GM19324 (cell line): ENCODE data around the gene FAM20B.
"Not testable (repeated sequence)": the region's sequence is repeated elsewhere in the genome, so short reads cannot be mapped to it uniquely, and the experiment has no call there.

Experiments used
- ATAC-seq: cut with Tn5 transposase; IDR thresholded peaks from one replicate; pipeline ENCODE4 v1.9.1; 2021; ENCODE audit warnings: mild to moderate bottlenecking, moderate library complexity; ENCODE audit not compliant: unreplicated experiment, low FRiP score

Gene FAM20B

GRCh38 chr1:179021873-179022272 is 3.8 kb upstream of the FAM20B start:
- ATAC-seq, result no peak

DNA sequence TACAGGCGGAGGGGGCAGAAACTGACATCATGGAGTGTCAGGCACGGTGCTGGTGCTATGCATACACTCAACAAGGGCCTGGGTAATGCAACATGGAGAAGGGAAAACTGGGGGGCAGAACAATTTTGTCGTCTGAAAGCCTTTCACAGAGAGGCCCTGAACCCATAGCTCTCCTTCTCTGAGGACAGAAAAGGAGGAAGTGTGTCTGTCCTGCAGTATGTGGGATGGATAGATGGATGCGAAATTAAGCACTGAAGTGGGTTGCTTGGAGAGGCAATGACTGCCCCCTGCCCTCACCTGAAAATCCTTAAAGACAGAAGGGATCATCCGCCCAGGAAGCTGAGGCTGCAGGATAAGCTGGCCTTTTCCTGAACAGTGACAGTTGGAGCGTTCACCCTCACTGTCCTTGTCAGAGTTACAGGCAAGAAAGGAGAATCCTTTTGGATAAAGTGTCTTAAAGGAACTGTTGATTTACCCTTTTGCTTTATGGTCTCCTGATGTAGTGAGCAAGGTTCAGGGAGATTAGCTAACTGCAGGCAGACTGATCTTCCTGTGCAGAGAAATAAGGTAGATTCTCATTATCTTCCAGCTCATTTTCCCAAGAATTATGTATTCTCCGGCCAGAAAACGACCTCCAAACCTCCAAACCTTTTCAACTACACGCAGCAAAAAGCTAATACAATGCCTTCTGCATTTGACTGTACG is 1.6 kb upstream of the FAM20B start:
- no peak for ATAC-seq

GRCh38 chr1:179025975-179026812 is 500 bp downstream of the FAM20B start:
- ATAC-seq, result peak; percentile 89

GRCh38 chr1:179026813-179027669 is 1.3 kb downstream of the FAM20B start:
- ATAC-seq, result no peak

- ATAC-seq, result no peak
Measured at GRCh38 chr1:179029321-179029759, 3.6 kb downstream of the FAM20B start.

DNA sequence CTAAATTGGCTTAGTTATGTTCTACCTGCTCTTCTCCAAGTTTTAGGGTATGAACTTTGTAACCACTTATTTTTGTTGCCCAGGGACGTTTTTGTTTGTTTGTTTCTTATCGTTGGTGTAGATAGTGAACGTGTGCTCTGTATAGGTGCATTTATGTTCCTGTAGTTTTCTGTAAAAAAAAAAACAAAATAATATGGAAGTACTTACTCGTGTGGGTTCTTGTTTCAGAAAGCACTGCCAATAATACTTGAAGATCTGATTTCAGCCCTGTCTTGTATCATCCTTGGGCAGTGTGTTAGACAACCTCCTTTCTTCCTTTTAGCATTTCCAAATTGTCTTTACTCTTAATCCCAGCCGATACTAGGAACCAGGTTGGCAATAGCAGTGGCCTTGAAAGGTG is 4.4 kb downstream of the FAM20B start:
- ATAC-seq, result no peak

DNA sequence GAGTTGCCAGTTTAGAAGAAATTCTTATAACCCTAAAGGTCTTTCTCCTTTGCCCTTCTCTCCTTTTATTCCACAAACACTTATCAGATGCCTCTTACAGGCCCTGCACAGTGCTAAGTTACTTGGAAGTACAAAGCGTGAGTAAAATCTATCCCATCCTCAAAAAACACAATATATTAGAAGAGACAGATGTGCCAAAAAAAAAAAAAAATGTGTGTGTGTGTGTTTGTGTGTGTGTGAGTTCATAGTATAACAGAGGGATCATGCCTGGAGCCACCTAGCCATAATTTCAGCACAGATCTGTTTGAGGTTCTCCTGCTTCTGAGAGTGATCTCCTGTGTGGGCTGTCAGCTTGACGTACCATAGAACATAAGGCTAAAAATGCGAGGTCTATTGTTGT is 5.0 kb downstream of the FAM20B start:
- no peak for ATAC-seq

DNA sequence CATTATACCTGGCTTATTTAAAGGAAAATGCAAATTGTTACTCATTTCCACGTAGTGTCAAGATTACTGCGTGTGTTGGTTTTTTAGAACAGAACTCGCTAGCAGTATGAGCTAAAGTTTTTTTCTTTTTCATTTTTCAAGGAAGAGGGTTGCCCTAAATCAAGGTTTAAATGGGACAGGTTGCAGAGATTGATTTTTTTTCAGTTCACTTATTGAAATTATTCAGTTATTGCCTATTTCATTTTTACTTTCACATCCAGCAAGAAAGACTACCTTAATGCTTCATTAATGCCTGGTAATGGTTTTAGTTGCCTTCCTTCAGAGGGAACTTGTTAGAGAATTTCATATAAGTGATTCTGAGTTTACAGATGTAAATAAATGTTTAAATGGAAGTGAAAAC is 5.6 kb downstream of the FAM20B start:
- ATAC-seq, result no peak

- ATAC-seq, result no peak
Measured at GRCh38 chr1:179031855-179032513, 6.3 kb downstream of the FAM20B start.

DNA sequence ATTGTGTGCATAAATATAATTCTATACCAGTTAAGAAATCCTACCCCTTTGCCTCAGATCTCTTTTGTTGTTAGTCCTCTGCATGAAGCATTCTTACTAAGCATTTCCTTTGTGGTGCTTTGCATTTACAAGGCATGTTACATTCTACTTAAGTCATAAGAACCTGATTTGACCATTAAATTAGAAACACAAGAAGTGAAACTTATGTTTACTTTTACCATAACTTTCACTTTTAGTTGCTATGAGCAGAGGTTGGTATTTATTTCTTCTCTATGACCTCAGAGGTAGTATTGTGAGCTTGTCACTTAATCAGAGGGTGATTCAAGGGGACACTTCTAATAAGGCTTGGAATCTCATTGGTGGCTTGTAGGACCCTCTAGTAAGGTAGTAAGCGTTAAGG is 9.0 kb downstream of the FAM20B start:
- ATAC-seq, result no peak

DNA sequence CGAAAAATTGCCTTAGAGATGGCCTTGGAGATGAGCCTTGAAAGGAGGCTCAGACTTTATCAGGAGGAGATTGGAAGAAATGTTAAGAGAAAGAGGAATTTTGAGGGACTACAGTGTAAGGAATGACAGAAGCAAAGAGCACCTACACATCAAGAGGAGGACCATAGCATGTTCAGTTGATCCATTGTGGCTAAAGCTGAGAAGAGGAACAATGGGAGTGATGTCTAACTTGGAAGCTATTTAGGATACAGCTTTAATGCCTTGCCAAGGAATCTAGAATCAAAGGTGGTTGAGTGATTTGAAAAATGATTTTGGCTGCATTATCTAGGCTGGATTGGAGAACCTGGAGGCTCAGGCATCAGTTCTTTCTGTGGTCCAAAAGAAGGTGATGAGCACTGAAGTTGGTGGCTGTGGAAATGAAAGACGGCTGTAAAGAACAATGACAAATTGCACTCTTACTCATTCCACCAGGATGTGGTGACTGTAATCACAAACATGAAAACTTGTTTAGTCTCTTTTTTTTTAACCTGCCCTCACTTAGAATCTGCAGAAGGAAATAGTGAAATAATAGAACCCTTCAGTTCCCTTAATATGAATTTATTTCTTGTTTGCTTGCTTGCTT is 11.3 kb downstream of the FAM20B start:
- no peak for ATAC-seq

DNA sequence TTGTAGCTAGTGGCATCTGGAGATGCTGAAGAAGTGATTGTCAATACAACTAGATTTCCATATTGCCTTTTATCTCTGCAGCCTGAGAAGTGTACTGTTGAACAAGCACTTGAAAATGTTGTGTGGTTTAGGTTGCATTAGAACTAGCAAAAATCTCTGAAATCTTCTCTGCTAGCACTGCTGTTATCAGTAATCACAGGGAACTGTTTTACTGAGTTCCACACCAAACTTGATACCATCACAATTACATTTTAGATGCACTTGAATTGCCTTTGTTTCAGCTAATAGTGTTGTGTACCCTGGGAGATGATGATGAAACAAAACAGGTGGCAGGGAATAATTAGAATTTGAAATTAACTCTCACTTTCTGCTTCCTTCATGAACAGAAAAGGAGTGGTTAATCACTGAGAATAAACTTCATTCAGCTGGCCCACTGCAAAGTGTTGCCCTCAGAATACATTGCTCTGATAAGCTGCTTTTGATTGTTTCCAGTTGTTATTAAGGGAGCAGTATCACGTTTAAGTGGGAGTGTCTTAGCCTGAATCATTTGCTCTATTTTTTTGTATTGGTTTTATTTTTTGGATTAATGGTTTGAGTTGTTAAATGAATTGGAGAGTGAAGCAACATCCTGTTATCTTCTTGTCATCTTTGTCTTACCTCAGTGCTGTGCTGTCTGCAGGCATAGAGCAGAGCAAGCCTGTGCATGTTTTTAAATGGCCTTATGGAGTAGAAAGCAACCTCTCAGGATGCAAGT is 13.0 kb downstream of the FAM20B start:
- no peak for ATAC-seq

GRCh38 chr1:179039502-179040174 is 13.9 kb downstream of the FAM20B start:
- not testable (repeated sequence) for ATAC-seq

DNA sequence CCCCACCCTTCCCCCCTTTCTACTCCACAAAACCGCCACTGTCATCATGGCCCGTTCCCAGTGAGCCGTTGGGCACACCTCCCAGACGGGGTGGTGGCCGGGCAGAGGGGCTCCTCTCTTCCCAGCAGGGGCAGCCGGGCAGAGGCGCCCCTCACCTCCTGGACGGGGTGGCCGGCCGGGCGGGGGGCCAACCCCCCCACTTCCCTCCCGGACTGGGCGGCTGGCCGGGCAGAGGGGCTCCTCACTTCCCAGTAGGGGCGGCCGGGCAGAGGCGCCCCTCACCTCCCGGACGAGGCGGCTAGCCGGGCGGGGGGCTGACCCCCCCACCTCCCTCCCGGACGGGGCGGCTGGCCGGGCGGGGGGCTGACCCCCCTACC is 14.5 kb downstream of the FAM20B start:
- ATAC-seq, result not testable (repeated sequence)

- no peak for ATAC-seq
Measured at GRCh38 chr1:179042087-179042486, 16.4 kb downstream of the FAM20B start.

DNA sequence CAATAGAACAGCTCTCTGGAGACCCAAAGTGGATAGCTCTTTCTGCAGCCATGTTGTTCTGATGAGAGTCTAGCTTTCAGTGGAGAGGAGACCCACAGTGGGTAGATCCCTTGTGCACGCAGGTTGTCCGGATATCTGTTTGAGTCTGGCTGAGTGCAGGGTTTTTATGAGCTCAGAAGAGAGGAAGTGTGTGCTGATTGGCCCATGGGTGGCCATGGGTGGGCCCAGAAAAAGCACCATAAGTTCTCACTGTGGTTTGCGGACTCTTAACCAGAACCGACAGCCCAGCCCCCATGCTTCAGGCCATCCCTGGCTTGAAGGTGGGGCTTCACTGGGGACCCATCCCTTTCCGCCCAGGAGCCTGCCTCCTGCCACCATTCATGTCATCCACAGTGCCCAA is 17.0 kb downstream of the FAM20B start:
- no peak for ATAC-seq

DNA sequence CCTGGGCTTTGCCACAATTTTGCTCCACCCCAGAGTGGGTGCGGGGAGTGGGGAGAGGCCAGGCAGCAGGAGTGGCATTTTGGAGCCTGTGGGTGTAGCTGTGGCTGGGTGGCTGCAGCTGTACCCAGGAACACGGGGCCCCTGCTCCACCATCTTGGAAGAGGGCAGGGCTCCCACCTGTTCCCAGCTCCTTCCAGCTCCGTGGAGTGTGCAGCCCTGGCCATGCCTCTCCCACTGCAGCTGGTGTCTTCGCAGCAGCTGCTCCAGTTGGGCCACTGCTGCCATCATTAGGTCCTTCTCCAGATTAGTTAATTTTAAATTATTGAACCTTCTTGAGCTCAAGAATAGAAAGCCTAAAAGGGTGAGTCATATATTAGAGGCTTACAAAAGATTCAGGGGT is 17.6 kb downstream of the FAM20B start:
- ATAC-seq, result no peak

GRCh38 chr1:179043907-179044306 is 18.2 kb downstream of the FAM20B start:
- ATAC-seq, result no peak
